NOMO-1 treated with dmso at 0.1 percent for 144 hours (cell line): Measurements from ENCODE around the gene ZNF521.
A peak's percentile ranks its signal among the peaks of the same experiment; 100 is the strongest.

ENCODE experiments used
- DNase-seq: peaks from one replicate; lab custom pipeline; 2025; ENCODE audit not compliant: unreplicated experiment; lab: John Stamatoyannopoulos, UW

Gene ZNF521

GRCh38 chr18:25335676-25336075 is 16.3 kb downstream of the ZNF521 start:
- DNase-seq, result no peak

- DNase-seq, result no peak
These were observed 16.9 kb downstream of the ZNF521 start for GRCh38 chr18:25335062-25335461.

- no peak for DNase-seq
These were observed 17.4 kb downstream of the ZNF521 start for GRCh38 chr18:25334588-25334987.

- DNase-seq, result no peak
These were observed 20.0 kb downstream of the ZNF521 start for GRCh38 chr18:25332002-25332401.

- DNase-seq, result no peak
These were observed 22.2 kb downstream of the ZNF521 start for GRCh38 chr18:25329783-25330182.

GRCh38 chr18:25327584-25327983 is 24.4 kb downstream of the ZNF521 start:
- DNase-seq, result peak; percentile 32

GRCh38 chr18:25326361-25326952 is 25.5 kb downstream of the ZNF521 start:
- peak; percentile 46 for DNase-seq

GRCh38 chr18:25322806-25323205 is 29.2 kb downstream of the ZNF521 start:
- DNase-seq, result no peak

- no peak for DNase-seq
These were observed 35.5 kb downstream of the ZNF521 start for GRCh38 chr18:25316381-25317018.

- DNase-seq, result no peak
These were observed 37.2 kb downstream of the ZNF521 start for GRCh38 chr18:25314838-25315190.

GRCh38 chr18:25314151-25314837 is 37.7 kb downstream of the ZNF521 start:
- no peak for DNase-seq

GRCh38 chr18:25313268-25313667 is 38.7 kb downstream of the ZNF521 start:
- DNase-seq, result no peak

GRCh38 chr18:25310045-25310444 is 41.9 kb downstream of the ZNF521 start:
- DNase-seq, result no peak

GRCh38 chr18:25308381-25308780 is 43.6 kb downstream of the ZNF521 start:
- DNase-seq, result peak; percentile 19

- no peak for DNase-seq
These were observed 44.8 kb downstream of the ZNF521 start for GRCh38 chr18:25307192-25307591.

- no peak for DNase-seq
These were observed 45.3 kb downstream of the ZNF521 start for GRCh38 chr18:25306671-25307070.

- DNase-seq, result no peak
These were observed 46.4 kb downstream of the ZNF521 start for GRCh38 chr18:25305584-25305983.

- no peak for DNase-seq
These were observed 51.5 kb downstream of the ZNF521 start for GRCh38 chr18:25300492-25300891.

- no peak for DNase-seq
These were observed 52.3 kb downstream of the ZNF521 start for GRCh38 chr18:25299426-25300300.

GRCh38 chr18:25298853-25299274 is 53.1 kb downstream of the ZNF521 start:
- DNase-seq, result no peak

GRCh38 chr18:25295624-25296138 is 56.3 kb downstream of the ZNF521 start:
- no peak for DNase-seq
